Measurements from ENCODE around the gene SLC12A8. TPM values are rescaled to one million over a fixed set of nuclear protein-coding genes. Genes with fewer than 3 reads are reported as not detected.

The SLC12A8 gene
- total and polyA plus RNA-seq, 2 experiments from 2014 or later, result 3.4 to 7.8 TPM

- Histone ChIP-seq H3K4me3 (peak overlapping the region; percentile 89), H3F3A (ENCODE audit: insufficient read depth) (peaks cover 77% of the 10 kb centered on the region), H3K27me3 (replicated peaks; ENCODE audit: insufficient read depth) (no peaks in the 10 kb centered on the region), H3K27ac (peak overlapping the region; percentile 98), H4K20me1 (ENCODE audit: insufficient read depth) (no peaks in the 10 kb centered on the region; the same call in 1 of the 2 replicates), H3K9me2 (ENCODE audit: insufficient read depth) (no peaks in the 10 kb centered on the region), H3K4me2 (ENCODE audit: unreplicated experiment) (peak overlapping the region; percentile 97), H3K36me3 (ENCODE audit: low read depth) (peaks cover 22% of the 10 kb centered on the region; the same call in 1 of the 2 replicates), H3K79me2 (ENCODE audit: insufficient read depth) (peaks cover 68% of the 10 kb centered on the region), H3K9ac (peak overlapping the region; percentile 96), H2AFZ (no peak overlapping the region), H3K9me3 (ENCODE audit: low read depth) (no peaks in the 10 kb centered on the region), H3K4me1 (ENCODE audit: insufficient read depth) (peaks cover 59% of the 10 kb centered on the region)
- in situ Hi-C loops (cut with MboI), result no loop called here
- TF ChIP-seq EZH2phosphoT487 (IDR thresholded peaks at IDR 0.05; ENCODE audit: insufficient read depth, low read depth) (no peak), EZH2 (IDR thresholded peaks at IDR 0.05; ENCODE audit: insufficient read depth, poor library complexity, severe bottlenecking) (no peak)
- DNase-seq, result peak; percentile 95
- 1 to 4% methylated on average over 8 of the region's 8 CpGs for WGBS, 2 experiments (ENCODE audit: low coverage in 1 of 2, low lambda C conversion rate in 2 of 2, missing lambda C conversion rate in 2 of 2)
Measured at GRCh38 chr3:125052624-125053303, 159.8 kb downstream of the SLC12A8 start.

- WGBS, 2 experiments (ENCODE audit: low coverage in 1 of 2, low lambda C conversion rate in 2 of 2, missing lambda C conversion rate in 2 of 2), result 1 to 3% methylated on average over 14 of the region's 14 CpGs
- Histone ChIP-seq H3K9me3 (ENCODE audit: low read depth) (no peaks in the 10 kb centered on the region), H3K36me3 (ENCODE audit: low read depth) (peaks cover 29% of the 10 kb centered on the region; the same call in 1 of the 2 replicates), H3K27ac (peak overlapping the region; percentile 98), H3F3A (ENCODE audit: insufficient read depth) (peaks cover 83% of the 10 kb centered on the region), H4K20me1 (ENCODE audit: insufficient read depth) (no peaks in the 10 kb centered on the region; the same call in 1 of the 2 replicates), H3K27me3 (replicated peaks; ENCODE audit: insufficient read depth) (no peaks in the 10 kb centered on the region), H3K4me1 (ENCODE audit: insufficient read depth) (peaks cover 53% of the 10 kb centered on the region), H3K9ac (peak overlapping the region; percentile 96), H3K79me2 (ENCODE audit: insufficient read depth) (peaks cover 76% of the 10 kb centered on the region), H3K4me2 (ENCODE audit: unreplicated experiment) (peak overlapping the region; percentile 97), H3K4me3 (peak overlapping the region; percentile 89), H2AFZ (no peak overlapping the region), H3K9me2 (ENCODE audit: insufficient read depth) (no peaks in the 10 kb centered on the region)
- in situ Hi-C loops (cut with MboI), result no loop called here
- no peak for TF ChIP-seq EZH2phosphoT487 (IDR thresholded peaks at IDR 0.05; ENCODE audit: insufficient read depth, low read depth)
- TF ChIP-seq EZH2 (IDR thresholded peaks at IDR 0.05; ENCODE audit: insufficient read depth, poor library complexity, severe bottlenecking), result no peak
- DNase-seq, result peak; percentile 97
Measured at GRCh38 chr3:125051715-125052581, 160.6 kb downstream of the SLC12A8 start.

- H3K4me2 ChIP-seq (ENCODE audit: unreplicated experiment), result peak overlapping the region; percentile 97
- no peaks in the 10 kb centered on the region for H3K27me3 ChIP-seq (replicated peaks; ENCODE audit: insufficient read depth)
- H3K27ac ChIP-seq, result peak overlapping the region; percentile 98
- no peaks in the 10 kb centered on the region for H3K9me2 ChIP-seq (ENCODE audit: insufficient read depth)
- WGBS, 2 experiments (ENCODE audit: low coverage in 1 of 2, low lambda C conversion rate in 2 of 2, missing lambda C conversion rate in 2 of 2), result 92% methylated on average over 7 of the region's 7 CpGs
- peaks cover 82% of the 10 kb centered on the region for H3F3A ChIP-seq (ENCODE audit: insufficient read depth)
- H3K4me3 ChIP-seq, result peak overlapping the region; percentile 89
- in situ Hi-C loops (cut with MboI), result no loop called here
- DNase-seq, result no peak
- peaks cover 5% of the 10 kb centered on the region for H4K20me1 ChIP-seq (ENCODE audit: insufficient read depth)
- peak overlapping the region; percentile 96 for H3K9ac ChIP-seq
- peaks cover 84% of the 10 kb centered on the region for H3K79me2 ChIP-seq (ENCODE audit: insufficient read depth)
- H3K36me3 ChIP-seq (ENCODE audit: low read depth), result peaks cover 35% of the 10 kb centered on the region; the same call in 1 of the 2 replicates
- peaks cover 53% of the 10 kb centered on the region for H3K4me1 ChIP-seq (ENCODE audit: insufficient read depth)
- no peaks in the 10 kb centered on the region for H3K9me3 ChIP-seq (ENCODE audit: low read depth)
- TF ChIP-seq EZH2phosphoT487 (IDR thresholded peaks at IDR 0.05; ENCODE audit: insufficient read depth, low read depth) (no peak), EZH2 (IDR thresholded peaks at IDR 0.05; ENCODE audit: insufficient read depth, poor library complexity, severe bottlenecking) (no peak)
- H2AFZ ChIP-seq, result no peak overlapping the region
Measured at GRCh38 chr3:125051205-125051604, 161.3 kb downstream of the SLC12A8 start.

- peak overlapping the region; percentile 98 for H3K27ac ChIP-seq
- in situ Hi-C loops (cut with MboI), result no loop called here
- H2AFZ ChIP-seq, result no peak overlapping the region
- peak overlapping the region; percentile 89; the same call in 1 of the 2 replicates for H3K4me3 ChIP-seq
- H3F3A ChIP-seq (ENCODE audit: insufficient read depth), result peaks cover 84% of the 10 kb centered on the region
- no peak for TF ChIP-seq EZH2 (IDR thresholded peaks at IDR 0.05; ENCODE audit: insufficient read depth, poor library complexity, severe bottlenecking)
- no peak for TF ChIP-seq EZH2phosphoT487 (IDR thresholded peaks at IDR 0.05; ENCODE audit: insufficient read depth, low read depth)
- no peaks in the 10 kb centered on the region for H3K27me3 ChIP-seq (replicated peaks; ENCODE audit: insufficient read depth)
- no peak for DNase-seq
- H4K20me1 ChIP-seq (ENCODE audit: insufficient read depth), result peaks cover 8% of the 10 kb centered on the region
- WGBS, 2 experiments (ENCODE audit: low coverage in 1 of 2, low lambda C conversion rate in 2 of 2, missing lambda C conversion rate in 2 of 2), result 84 to 88% methylated on average over 6 of the region's 6 CpGs
- H3K9ac ChIP-seq, result peak overlapping the region; percentile 96; the same call in 1 of the 2 replicates
- H3K79me2 ChIP-seq (ENCODE audit: insufficient read depth), result peaks cover 90% of the 10 kb centered on the region
- H3K9me2 ChIP-seq (ENCODE audit: insufficient read depth), result no peaks in the 10 kb centered on the region
- H3K9me3 ChIP-seq (ENCODE audit: low read depth), result no peaks in the 10 kb centered on the region
- peaks cover 35% of the 10 kb centered on the region; the same call in 1 of the 2 replicates for H3K36me3 ChIP-seq (ENCODE audit: low read depth)
- peak overlapping the region; percentile 97 for H3K4me2 ChIP-seq (ENCODE audit: unreplicated experiment)
- peaks cover 58% of the 10 kb centered on the region for H3K4me1 ChIP-seq (ENCODE audit: insufficient read depth)
Measured at GRCh38 chr3:125050488-125051090, 162.0 kb downstream of the SLC12A8 start.

Data from GM23248 (cell line).